Activated CD8-positive, alpha-beta T cell treated with anti-CD3 and anti-CD28 coated beads, Interleukin-2, amount 10 ng/mL, durations not matched to agents 7 days and 5 days (primary cell): ENCODE measurements around the gene ENTPD6. TPM values are rescaled to one million over a fixed set of nuclear protein-coding genes. Genes with fewer than 3 reads are reported as not detected.

Experiments used
- ATAC-seq: fragments of 150-1000 bp; cut with Tn5 transposase; one replicate; pipeline ENCODE4 v1.10.0; 2021; ENCODE audit warnings: moderate library complexity
- CTCF ChIA-PET: fragments of 350-600 bp; sonication (Branson Sonifier 250); formaldehyde crosslinking; loops from one replicate; lab custom pipeline; 2021; ENCODE audit warnings: antibody characterized with exemption; lab: Charles Lee
- POLR2A ChIA-PET: fragments of 350-600 bp; sonication (Branson Sonifier 250); formaldehyde crosslinking; loops from one replicate; lab custom pipeline; 2021; ENCODE audit warnings: antibody characterized with exemption; lab: Charles Lee
- DNase-seq: peaks from one replicate; pipeline ENCODE4 v3.0.0-alpha.2; 2020
- H3K27ac Mint-ChIP-seq: one replicate; pipeline ENCODE4 v1.8.0; 2021; ENCODE audit warnings: mild to moderate bottlenecking, mixed read lengths
- H3K27me3 Mint-ChIP-seq: one replicate; pipeline ENCODE4 v1.8.0; 2021; ENCODE audit warnings: low read depth, mixed read lengths
- H3K36me3 Mint-ChIP-seq: one replicate; pipeline ENCODE4 v1.8.0; 2021; ENCODE audit warnings: low read depth, mixed read lengths
- H3K4me1 Mint-ChIP-seq: one replicate; pipeline ENCODE4 v1.8.0; 2021; ENCODE audit warnings: low read depth, mixed read lengths
- H3K4me3 Mint-ChIP-seq: one replicate; pipeline ENCODE4 v1.8.0; 2021; ENCODE audit warnings: mild to moderate bottlenecking, mixed read lengths
- H3K9me3 Mint-ChIP-seq: one replicate; pipeline ENCODE4 v1.8.0; 2022; ENCODE audit warnings: mixed read lengths; ENCODE audit not compliant: insufficient read depth
- total RNA-seq, 2 experiments: library from RNA; stranded (reverse); gene quantifications; one replicate each; pipeline ENCODE4 v1.2.3, GENCODE V29; 2021

Gene ENTPD6
- total RNA-seq, 2 experiments from 2014 or later, result 31.9 TPM

- no peak for ATAC-seq
- H3K4me1 Mint-ChIP-seq, result peaks cover 8% of the 10 kb centered on the region
- DNase-seq, result no peak
- ChIA-PET POLR2A (no interaction called here), CTCF (interaction anchor here (0.8 kb wide), 1 partner anchor 178 kb away, joined by 3 read pairs; no protein-coding TSS in a partner anchor)
- no peaks in the 10 kb centered on the region for H3K27me3 Mint-ChIP-seq
- no peak overlapping the region for H3K4me3 Mint-ChIP-seq
- H3K36me3 Mint-ChIP-seq, result no peaks in the 10 kb centered on the region
- no peak overlapping the region for H3K27ac Mint-ChIP-seq
- H3K9me3 Mint-ChIP-seq, result no peaks in the 10 kb centered on the region
Measured at GRCh38 chr20:25220810-25221591, 25.5 kb downstream of the ENTPD6 start.

- Mint-ChIP-seq H3K4me1 (peaks cover 8% of the 10 kb centered on the region), H3K36me3 (no peaks in the 10 kb centered on the region), H3K9me3 (no peaks in the 10 kb centered on the region), H3K4me3 (no peak overlapping the region), H3K27ac (no peak overlapping the region), H3K27me3 (no peaks in the 10 kb centered on the region)
- DNase-seq (no peak), ATAC-seq (no peak)
- POLR2A ChIA-PET, result no interaction called here
- CTCF ChIA-PET, result interaction anchor here (2.2 kb wide), 1 partner anchor 177 kb away, joined by 7 read pairs; no protein-coding TSS in a partner anchor
Measured at GRCh38 chr20:25221592-25222460, 26.3 kb downstream of the ENTPD6 start.

GRCh38 chr20:25222461-25223178 is 27.1 kb downstream of the ENTPD6 start:
- Mint-ChIP-seq H3K4me3 (no peak overlapping the region), H3K27ac (peak overlapping the region; percentile 62), H3K9me3 (no peaks in the 10 kb centered on the region), H3K4me1 (peaks cover 8% of the 10 kb centered on the region), H3K36me3 (no peaks in the 10 kb centered on the region), H3K27me3 (no peaks in the 10 kb centered on the region)
- ChIA-PET POLR2A (interaction anchor here (0.6 to 1.1 kb wide), 2 partner anchors 24 to 539 kb away, joined by 3 read pairs; no protein-coding TSS in a partner anchor), CTCF (interaction anchor here (2.2 kb wide), 1 partner anchor 176 kb away, joined by 7 read pairs; no protein-coding TSS in a partner anchor)
- no peak for ATAC-seq
- no peak for DNase-seq

GRCh38 chr20:25223179-25223661 is 27.7 kb downstream of the ENTPD6 start:
- H3K27ac Mint-ChIP-seq, result peak overlapping the region; percentile 62
- DNase-seq, result peak; percentile 47
- ChIA-PET CTCF (interaction anchor here (0.6 to 2.2 kb wide), 2 partner anchors 23 to 176 kb away, joined by 3 to 7 read pairs; no protein-coding TSS in a partner anchor), POLR2A (interaction anchor here (0.6 to 1.1 kb wide), 3 partner anchors 24 to 538 kb away, joined by 3 read pairs; no protein-coding TSS in a partner anchor)
- no peaks in the 10 kb centered on the region for H3K36me3 Mint-ChIP-seq
- peak; percentile 64 for ATAC-seq
- H3K4me3 Mint-ChIP-seq, result no peak overlapping the region
- no peaks in the 10 kb centered on the region for H3K9me3 Mint-ChIP-seq
- no peaks in the 10 kb centered on the region for H3K27me3 Mint-ChIP-seq
- H3K4me1 Mint-ChIP-seq, result peaks cover 8% of the 10 kb centered on the region

- DNase-seq (no peak), ATAC-seq (no peak)
- Mint-ChIP-seq H3K36me3 (no peaks in the 10 kb centered on the region), H3K27ac (no peak overlapping the region), H3K4me1 (peaks cover 8% of the 10 kb centered on the region), H3K4me3 (no peak overlapping the region), H3K27me3 (no peaks in the 10 kb centered on the region), H3K9me3 (no peaks in the 10 kb centered on the region)
- CTCF ChIA-PET, result interaction anchor here (0.6 to 2.2 kb wide), 2 partner anchors 23 to 175 kb away, joined by 3 to 7 read pairs; no protein-coding TSS in a partner anchor
- POLR2A ChIA-PET, result interaction anchor here (0.7 to 1.1 kb wide), 2 partner anchors 23 to 103 kb away, joined by 3 read pairs; no protein-coding TSS in a partner anchor
Measured at GRCh38 chr20:25223765-25224720, 28.5 kb downstream of the ENTPD6 start.

GRCh38 chr20:25224941-25225340 is 29.4 kb downstream of the ENTPD6 start:
- H3K4me1 Mint-ChIP-seq, result peaks cover 8% of the 10 kb centered on the region
- H3K27ac Mint-ChIP-seq, result no peak overlapping the region
- H3K36me3 Mint-ChIP-seq, result no peaks in the 10 kb centered on the region
- H3K9me3 Mint-ChIP-seq, result no peaks in the 10 kb centered on the region
- DNase-seq (no peak), ATAC-seq (no peak)
- ChIA-PET CTCF (no interaction called here), POLR2A (no interaction called here)
- no peak overlapping the region for H3K4me3 Mint-ChIP-seq
- no peaks in the 10 kb centered on the region for H3K27me3 Mint-ChIP-seq

GRCh38 chr20:25225642-25226432 is 30.3 kb downstream of the ENTPD6 start:
- no peaks in the 10 kb centered on the region for H3K9me3 Mint-ChIP-seq
- CTCF ChIA-PET, result no interaction called here
- no peak overlapping the region for H3K4me3 Mint-ChIP-seq
- no peaks in the 10 kb centered on the region for H3K36me3 Mint-ChIP-seq
- peaks cover 8% of the 10 kb centered on the region for H3K4me1 Mint-ChIP-seq
- ATAC-seq (no peak), DNase-seq (no peak)
- no peak overlapping the region for H3K27ac Mint-ChIP-seq
- H3K27me3 Mint-ChIP-seq, result no peaks in the 10 kb centered on the region
- POLR2A ChIA-PET, result no interaction called here

- Mint-ChIP-seq H3K4me1 (peaks cover 8% of the 10 kb centered on the region), H3K27me3 (no peaks in the 10 kb centered on the region), H3K27ac (no peak overlapping the region), H3K36me3 (no peaks in the 10 kb centered on the region), H3K4me3 (no peak overlapping the region), H3K9me3 (no peaks in the 10 kb centered on the region)
- ATAC-seq (no peak), DNase-seq (no peak)
- POLR2A ChIA-PET, result interaction anchor here (1.2 kb wide), 1 partner anchor 21 kb away, joined by 3 read pairs; the partner anchor contains the start of gene PYGB
- CTCF ChIA-PET, result no interaction called here
Measured at GRCh38 chr20:25226433-25227316, 31.2 kb downstream of the ENTPD6 start.

- ChIA-PET CTCF (no interaction called here), POLR2A (interaction anchor here (1.2 kb wide), 1 partner anchor 20 kb away, joined by 3 read pairs; the partner anchor contains the start of gene PYGB)
- Mint-ChIP-seq H3K4me1 (peaks cover 8% of the 10 kb centered on the region), H3K27ac (no peak overlapping the region), H3K36me3 (no peaks in the 10 kb centered on the region), H3K9me3 (no peaks in the 10 kb centered on the region), H3K27me3 (no peaks in the 10 kb centered on the region), H3K4me3 (no peak overlapping the region)
- ATAC-seq (no peak), DNase-seq (no peak)
Measured at GRCh38 chr20:25227317-25227831, 31.9 kb downstream of the ENTPD6 start.
